HepG2 (cell line): Measurements from ENCODE around the gene ATP8A2. TPM values are rescaled to one million over a fixed set of nuclear protein-coding genes. Genes with fewer than 3 reads are reported as not detected.

Experiments used
- ATAC-seq: fragments of 200-7000 bp; cut with Tn5 transposase; 3 replicates; pipeline ENCODE4 v1.9.1; 2020; ENCODE audit warnings: mild to moderate bottlenecking, moderate library complexity
- BruUV-seq: library from RNA; stranded (reverse); fragments of 400-500 nt; replicated peaks from 2 replicates; lab custom pipeline; 2021; lab: Mats Ljungman, UMichigan
- CTCF ChIA-PET: fragments of 300-600 bp; formaldehyde crosslinking; extraction: SDS; loops from one replicate; lab custom pipeline; 2021; ENCODE audit warnings: low total read pairs, inconsistent platforms, low intra/inter-chr PET ratio; lab: Yijun Ruan, JAX
- POLR2A ChIA-PET: fragments of 350-600 bp; sonication (Branson Sonifier 250); formaldehyde crosslinking; loops from one replicate; lab custom pipeline; 2020; ENCODE audit warnings: antibody characterized with exemption, inconsistent platforms; lab: Yijun Ruan, JAX
- DNase-seq: peaks from one replicate; pipeline ENCODE4 v3.0.0-alpha.2; 2015; ENCODE audit warnings: low spot score
- FAIRE-seq: peaks from 3 replicates; lab custom pipeline; 2011; peaks lifted over from hg19 to GRCh38; lab: Jason Lieb, UNC
- H2AFZ ChIP-seq: one replicate; pipeline ENCODE4 v1.6.1; 2011; ENCODE audit warnings: low read length, inconsistent platforms
- H3K27ac ChIP-seq: fragments of 300-600 bp; 3 replicates; pipeline ENCODE4 v1.8.0; 2011; ENCODE audit warnings: mixed run types, mild to moderate bottlenecking, mixed read lengths, low read length, inconsistent platforms; ENCODE audit not compliant: insufficient read depth; ENCODE audit errors: extremely low read length
- H3K27me3 ChIP-seq, 2 experiments: fragments of 200-600 bp in 1 of 2; 2 replicates in 1 of 2; 3 replicates in 1 of 2; pipeline versions ENCODE4 v1.6.0 to v1.8.0; 2011; ENCODE audit warnings: low read length in 2 of 2, mild to moderate bottlenecking in 2 of 2, moderate library complexity in 2 of 2, inconsistent platforms in 1 of 2; ENCODE audit not compliant: insufficient read depth in 2 of 2, control insufficient read depth in 1 of 2
- H3K36me3 ChIP-seq, 2 experiments: fragments of 200-600 bp in 1 of 2; replicated peaks in 1 of 2; 2 replicates in 1 of 2; 3 replicates in 1 of 2; pipeline versions ENCODE4 v1.5.1 to v1.8.0; 2011; ENCODE audit warnings: low read length in 2 of 2, inconsistent platforms in 1 of 2; ENCODE audit not compliant: insufficient read depth in 2 of 2, control insufficient read depth in 1 of 2
- H3K4me1 ChIP-seq: 2 replicates; pipeline ENCODE4 v1.5.1; 2012; ENCODE audit warnings: low read length, inconsistent platforms; ENCODE audit not compliant: insufficient read depth
- H3K4me2 ChIP-seq: 2 replicates; pipeline ENCODE4 v1.6.0; 2011; ENCODE audit warnings: low read depth, low read length, inconsistent platforms
- H3K4me3 ChIP-seq, 3 experiments: fragments of 200-600 bp in 1 of 3; sonication (generic), shearing (Covaris generic) in 1 of 3; replicated peaks in 1 of 3; 2 replicates each; pipeline ENCODE4 v1.5.1; 2011 to 2016; ENCODE audit warnings: low read length in 3 of 3, inconsistent platforms in 2 of 3, low read depth in 2 of 3, mild to moderate bottlenecking in 2 of 3, control low read depth in 1 of 3, mixed read lengths in 1 of 3; ENCODE audit not compliant: insufficient read depth in 1 of 3
- H3K79me2 ChIP-seq: one replicate; pipeline ENCODE4 v1.6.1; 2011; ENCODE audit warnings: low read length, inconsistent platforms; ENCODE audit not compliant: insufficient read depth
- H3K9ac ChIP-seq: 2 replicates; pipeline ENCODE4 v1.6.0; 2011; ENCODE audit warnings: mild to moderate bottlenecking, low read depth, low read length, inconsistent platforms; ENCODE audit not compliant: insufficient read depth
- H3K9me3 ChIP-seq: 2 replicates; pipeline ENCODE4 v1.5.1; 2012; ENCODE audit warnings: mild to moderate bottlenecking, low read length
- H4K20me1 ChIP-seq: 2 replicates; pipeline ENCODE4 v1.6.0; 2011; ENCODE audit warnings: inconsistent platforms, mild to moderate bottlenecking, low read length, moderate library complexity; ENCODE audit not compliant: insufficient read depth
- MAFF ChIP-seq: IDR thresholded peaks from 2 replicates; pipeline ENCODE4 v1.6.1; 2011; ENCODE audit warnings: low read depth, low read length, improper control_type of control experiment
- MAFK ChIP-seq, 2 experiments: IDR thresholded peaks in 1 of 2; conservative IDR thresholded peaks in 1 of 2; 2 replicates each; pipeline ENCODE4 v1.6.1; 2011; ENCODE audit warnings: improper control_type of control experiment in 2 of 2, low read length in 2 of 2
- NR2C2 ChIP-seq: sonication (generic); formaldehyde crosslinking; IDR thresholded peaks from 2 replicates; pipeline ENCODE4 v1.4.0; 2020; ENCODE audit warnings: missing genetic modification reagents, mild to moderate bottlenecking, moderate library complexity, borderline replicate concordance
- NR3C1 ChIP-seq: sonication (generic); formaldehyde crosslinking; IDR thresholded peaks from 2 replicates; pipeline ENCODE4 v1.4.0; 2020; ENCODE audit warnings: missing genetic modification reagents
- POLR2G ChIP-seq: fragments of 200-400 bp; formaldehyde crosslinking; IDR thresholded peaks from 2 replicates; pipeline ENCODE4 v1.6.1; 2018; ENCODE audit warnings: mild to moderate bottlenecking, low read depth, low read length, moderate library complexity
- TEAD2 ChIP-seq: sonication (generic); formaldehyde crosslinking; IDR thresholded peaks from 2 replicates; pipeline ENCODE4 v1.9.0; 2021; ENCODE audit warnings: missing genetic modification reagents
- ZNF260 ChIP-seq: sonication (generic); formaldehyde crosslinking; IDR thresholded peaks from 2 replicates; pipeline ENCODE4 v1.4.0; 2020; ENCODE audit warnings: missing genetic modification reagents, low read depth, mild to moderate bottlenecking, borderline replicate concordance
- WGBS: methylation state at CpG from one replicate; pipeline ENCODE4 v1.1.6; 2017; ENCODE audit warnings: low lambda C conversion rate; 5-methylcytosine and 5-hydroxymethylcytosine counted together
- in situ Hi-C: cut with HindIII; loops from 2 replicates; pipeline ENCODE4 v1.10.0; 2017; ENCODE audit warnings: low pct_unique_long_range_greater_than_20kb; ENCODE audit not compliant: extremely low pct_ligation_motif_present
- intact Hi-C: fragments of 100-400 bp; cut with micrococcal nuclease; formaldehyde crosslinking; loops from one replicate; pipeline ENCODE4 v1.10.0; 2022; ENCODE audit not compliant: unreplicated experiment
- polyA plus RNA-seq, 8 experiments: library from polyadenylated mRNA; depleted of rRNA in 3 of 8; stranded (reverse) in 7 of 8; unstranded in 1 of 8; fragments of >200 nt; fragmentation: Illumina TruSeq in 4 of 8; extraction: Trizol in 4 of 8; gene quantifications; 2 replicates each; pipeline versions ENCODE4 v1.2.1 to v1.2.3, GENCODE V29; 2011 to 2016; ENCODE audit warnings: low read depth in 4 of 8, missing spikeins in 1 of 8, mixed read lengths in 1 of 8; ENCODE audit not compliant: insufficient read depth in 1 of 8
- total RNA-seq, 5 experiments: library from RNA; depleted of rRNA; stranded (reverse); fragments of >200 nt; fragmentation: Illumina TruSeq; extraction: Trizol; gene quantifications; 2 replicates each; pipeline ENCODE4 v1.2.3, GENCODE V29; 2016; ENCODE audit warnings: low read depth in 1 of 5
- TF ChIP-seq, protein P1 (sequence below): sonication (generic); formaldehyde crosslinking; IDR thresholded peaks from 2 replicates; pipeline ENCODE4 v1.5.0; 2020; ENCODE audit warnings: missing genetic modification reagents
- TF ChIP-seq, protein P2 (sequence below): sonication (generic); formaldehyde crosslinking; IDR thresholded peaks from 2 replicates; pipeline ENCODE4 v1.5.0; 2020; ENCODE audit warnings: mild to moderate bottlenecking, missing genetic modification reagents
- TF ChIP-seq, protein P3 (sequence below): IDR thresholded peaks from 2 replicates; pipeline ENCODE4 v1.6.1; 2016; ENCODE audit warnings: control low read depth

The ATP8A2 gene
- total and polyA plus RNA-seq, 2 of the 13 experiments (the other 11 are each of a cell fraction or from before 2014, with no cell fraction given) = 0.09 TPM; not detected in 1

DNA sequence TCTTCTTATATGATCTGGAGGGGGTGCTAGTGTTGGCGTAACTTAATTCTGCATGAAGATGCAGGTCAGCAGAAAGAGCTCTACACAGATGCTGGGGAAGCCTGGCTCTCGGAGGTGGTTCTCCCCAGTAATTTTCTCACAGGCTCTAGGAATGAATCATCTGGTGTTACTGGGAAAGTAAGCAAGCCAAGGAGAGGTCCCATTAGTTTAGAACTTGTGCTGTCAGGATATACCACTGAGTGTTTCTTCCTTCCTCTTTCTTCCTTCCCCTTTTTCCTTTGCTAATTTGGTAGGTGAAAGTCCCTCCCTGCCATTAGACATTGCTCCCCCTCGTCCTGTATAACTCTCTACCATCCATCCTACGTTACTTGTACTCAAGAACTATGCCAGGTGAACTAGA, 68.3 kb downstream of the ATP8A2 start:
- Histone ChIP-seq H3K4me3 (no peak overlapping the region), H2AFZ (no peak overlapping the region), H3K9me3 (no peaks in the 10 kb centered on the region), H3K4me1 (no peaks in the 10 kb centered on the region), H3K27me3 (no peaks in the 10 kb centered on the region; a peak in 2 of 5 replicates), H3K9ac (no peak overlapping the region), H3K4me2 (no peak overlapping the region), H4K20me1 (no peaks in the 10 kb centered on the region), H3K27ac (no peak overlapping the region), H3K79me2 (no peaks in the 10 kb centered on the region), H3K36me3 (no peaks in the 10 kb centered on the region)
- no TSS peak for BruUV-seq
- POLR2A ChIA-PET = no interaction called here
- DNase-seq = no peak
- WGBS = 29% methylated on average over 4 of the region's 4 CpGs
- in situ Hi-C loops (no loop called here), intact Hi-C loops (no loop called here)
- FAIRE-seq = no peak
- TF ChIP-seq ZNF260 (CRISPR knock-in tag) (no peak), TEAD2 (CRISPR knock-in tag) (no peak), NR3C1 (CRISPR knock-in tag) (no peak)
- TF ChIP-seq, protein P1, sequence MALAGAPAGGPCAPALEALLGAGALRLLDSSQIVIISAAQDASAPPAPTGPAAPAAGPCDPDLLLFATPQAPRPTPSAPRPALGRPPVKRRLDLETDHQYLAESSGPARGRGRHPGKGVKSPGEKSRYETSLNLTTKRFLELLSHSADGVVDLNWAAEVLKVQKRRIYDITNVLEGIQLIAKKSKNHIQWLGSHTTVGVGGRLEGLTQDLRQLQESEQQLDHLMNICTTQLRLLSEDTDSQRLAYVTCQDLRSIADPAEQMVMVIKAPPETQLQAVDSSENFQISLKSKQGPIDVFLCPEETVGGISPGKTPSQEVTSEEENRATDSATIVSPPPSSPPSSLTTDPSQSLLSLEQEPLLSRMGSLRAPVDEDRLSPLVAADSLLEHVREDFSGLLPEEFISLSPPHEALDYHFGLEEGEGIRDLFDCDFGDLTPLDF (CRISPR knock-in tag) = no peak
- TF ChIP-seq, protein P2, sequence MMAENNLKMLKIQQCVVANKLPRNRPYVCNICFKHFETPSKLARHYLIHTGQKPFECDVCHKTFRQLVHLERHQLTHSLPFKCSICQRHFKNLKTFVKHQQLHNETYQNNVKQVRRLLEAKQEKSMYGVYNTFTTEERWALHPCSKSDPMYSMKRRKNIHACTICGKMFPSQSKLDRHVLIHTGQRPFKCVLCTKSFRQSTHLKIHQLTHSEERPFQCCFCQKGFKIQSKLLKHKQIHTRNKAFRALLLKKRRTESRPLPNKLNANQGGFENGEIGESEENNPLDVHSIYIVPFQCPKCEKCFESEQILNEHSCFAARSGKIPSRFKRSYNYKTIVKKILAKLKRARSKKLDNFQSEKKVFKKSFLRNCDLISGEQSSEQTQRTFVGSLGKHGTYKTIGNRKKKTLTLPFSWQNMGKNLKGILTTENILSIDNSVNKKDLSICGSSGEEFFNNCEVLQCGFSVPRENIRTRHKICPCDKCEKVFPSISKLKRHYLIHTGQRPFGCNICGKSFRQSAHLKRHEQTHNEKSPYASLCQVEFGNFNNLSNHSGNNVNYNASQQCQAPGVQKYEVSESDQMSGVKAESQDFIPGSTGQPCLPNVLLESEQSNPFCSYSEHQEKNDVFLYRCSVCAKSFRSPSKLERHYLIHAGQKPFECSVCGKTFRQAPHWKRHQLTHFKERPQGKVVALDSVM = no peak
- CTCF ChIA-PET = no interaction called here
- ATAC-seq = no peak

DNA sequence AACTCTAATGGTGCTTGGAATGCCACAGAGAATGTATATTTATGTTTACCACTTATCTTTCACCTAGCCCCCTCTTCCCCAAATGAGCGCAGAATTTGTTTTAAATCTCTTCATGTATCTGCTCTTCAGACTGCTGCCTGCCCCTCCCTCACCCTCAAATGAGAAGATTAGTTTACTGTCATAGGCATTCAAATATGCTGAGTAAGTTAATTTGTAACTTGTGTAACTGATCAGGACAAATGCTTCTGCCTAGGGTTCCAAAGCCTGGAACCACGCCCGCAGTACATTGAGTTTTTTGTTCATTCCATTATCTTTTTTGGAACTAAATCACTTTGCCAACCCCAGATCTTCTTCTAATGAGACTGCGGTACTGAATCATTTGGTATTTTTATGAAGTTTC, 74.5 kb downstream of the ATP8A2 start:
- no peak for FAIRE-seq
- no peaks in the 10 kb centered on the region for H3K27me3 ChIP-seq
- no peaks in the 10 kb centered on the region for H3K9me3 ChIP-seq
- CTCF ChIA-PET = no interaction called here
- H3K4me2 ChIP-seq = no peak overlapping the region
- no peak overlapping the region for H3K4me3 ChIP-seq
- TF ChIP-seq POLR2G (no peak), NR2C2 (CRISPR knock-in tag) (no peak), MAFK (conservative IDR thresholded peaks at IDR 0.05 in 1 of 2, IDR thresholded peaks at IDR 0.05 in 1 of 2; ENCODE audit: low read length in 2 of 2) (peak; percentile 87 to 95), MAFF (peak; percentile 93)
- TF ChIP-seq, protein P3, sequence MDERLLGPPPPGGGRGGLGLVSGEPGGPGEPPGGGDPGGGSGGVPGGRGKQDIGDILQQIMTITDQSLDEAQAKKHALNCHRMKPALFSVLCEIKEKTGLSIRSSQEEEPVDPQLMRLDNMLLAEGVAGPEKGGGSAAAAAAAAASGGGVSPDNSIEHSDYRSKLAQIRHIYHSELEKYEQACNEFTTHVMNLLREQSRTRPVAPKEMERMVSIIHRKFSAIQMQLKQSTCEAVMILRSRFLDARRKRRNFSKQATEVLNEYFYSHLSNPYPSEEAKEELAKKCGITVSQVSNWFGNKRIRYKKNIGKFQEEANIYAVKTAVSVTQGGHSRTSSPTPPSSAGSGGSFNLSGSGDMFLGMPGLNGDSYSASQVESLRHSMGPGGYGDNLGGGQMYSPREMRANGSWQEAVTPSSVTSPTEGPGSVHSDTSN = no peak
- TF ChIP-seq, all 625 proteins: peak for 2
- Histone ChIP-seq H3K4me1 (no peaks in the 10 kb centered on the region), H3K79me2 (no peaks in the 10 kb centered on the region), H3K27ac (no peak overlapping the region), H2AFZ (no peak overlapping the region), H4K20me1 (no peaks in the 10 kb centered on the region), H3K36me3 (no peaks in the 10 kb centered on the region), H3K9ac (no peak overlapping the region)
- 65% methylated on average over 4 of the region's 4 CpGs for WGBS
- DNase-seq (no peak), ATAC-seq (no peak)
- BruUV-seq = no TSS peak
- POLR2A ChIA-PET = no interaction called here
- intact Hi-C loops = no loop called here
- in situ Hi-C loops = no loop called here
